Upper lobe of left lung (tissue), 4 donors: ENCODE results near the gene BMS1.

Experiments
- CTCF ChIP-seq, 6 experiments: fragments of 450-650 bp in 4 of 6; fragments of 200-600 bp in 2 of 6; sonication (generic) in 2 of 6; IDR thresholded peaks; one replicate each; pipeline ENCODE4 v1.5.1; 2016 to 2019; ENCODE audit warnings: antibody characterized with exemption in 6 of 6
- POLR2A ChIP-seq, 4 donors: fragments of 450-650 bp; IDR thresholded peaks; one replicate each; pipeline ENCODE4 v1.5.1; 2016 to 2017; ENCODE audit warnings: antibody characterized with exemption in 4 of 4, mild to moderate bottlenecking in 2 of 4

- TF ChIP-seq CTCF (IDR thresholded peaks at IDR 0.05) (no peak), POLR2A (IDR thresholded peaks at IDR 0.05) (no peak)
Measured at GRCh38 chr10:42769173-42769572, 13.4 kb upstream of the BMS1 start.
